Stimulated activated CD4-positive, alpha-beta T cell treated with anti-CD3 and anti-CD28 coated beads, Interleukin-15, amount 100 ng/mL, for 1 hour (primary cell): ENCODE data around the gene MYBL2.
"Not testable (repeated sequence)": the region's sequence is repeated elsewhere in the genome, so short reads cannot be mapped to it uniquely, and the experiment has no call there.

Experiments used
- DNase-seq, 2 donors: peaks; one replicate each; pipeline ENCODE4 v3.0.0-alpha.2; 2020; ENCODE audit warnings: low read depth in 1 of 2, low spot score in 1 of 2

Gene MYBL2

DNA sequence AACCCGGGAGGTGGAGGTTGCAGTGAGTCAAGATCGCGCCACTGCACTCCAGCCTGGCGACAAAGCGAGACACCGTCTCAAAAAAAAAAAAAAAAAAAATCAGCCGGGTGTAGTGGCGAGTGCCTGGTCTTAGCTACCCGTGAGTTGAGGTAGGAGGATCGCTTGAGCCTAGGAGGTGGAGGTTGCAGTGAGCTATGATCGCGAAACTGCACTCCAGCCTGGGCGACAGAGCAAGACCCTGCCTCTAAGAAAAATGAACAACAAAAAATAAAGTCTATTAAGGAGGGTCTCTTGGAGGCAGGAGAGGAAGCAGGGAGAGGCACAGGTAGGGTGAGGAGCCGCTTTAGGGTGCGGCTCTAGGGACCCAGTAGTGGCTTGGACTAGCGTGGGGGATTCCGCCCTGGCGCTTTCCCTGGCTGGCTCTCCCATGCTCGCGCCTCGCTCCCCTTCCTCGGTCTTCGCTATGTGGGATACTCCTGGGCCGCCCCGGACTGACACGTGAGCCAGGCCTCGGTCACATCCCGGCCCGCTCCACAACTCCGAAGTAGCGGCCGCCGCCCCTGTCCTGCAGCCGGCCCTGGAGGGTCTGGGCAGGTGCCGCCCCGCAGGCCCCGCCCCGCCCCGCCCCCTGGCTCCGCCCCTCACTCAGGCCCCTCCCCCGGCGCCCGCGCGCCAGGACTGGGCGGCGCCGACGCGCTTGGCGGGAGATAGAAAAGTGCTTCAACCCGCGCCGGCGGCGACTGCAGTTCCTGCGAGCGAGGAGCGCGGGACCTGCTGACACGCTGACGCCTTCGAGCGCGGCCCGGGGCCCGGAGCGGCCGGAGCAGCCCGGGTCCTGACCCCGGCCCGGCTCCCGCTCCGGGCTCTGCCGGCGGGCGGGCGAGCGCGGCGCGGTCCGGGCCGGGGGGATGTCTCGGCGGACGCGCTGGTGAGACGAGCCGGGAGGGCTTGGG is at the start of gene MYBL2:
TSS of gene MYBL2 (plus strand) at position 739 of the 953 bp plus-strand sequence. CDS start at position 909, 170 bp downstream.
- peak; percentile 53 to 55 for DNase-seq

- no peak for DNase-seq
Measured at GRCh38 chr20:43631598-43631997, 35.3 kb upstream of the MYBL2 start.

- no peak for DNase-seq
Measured at GRCh38 chr20:43636429-43636828, 30.5 kb upstream of the MYBL2 start.

GRCh38 chr20:43642548-43642947 is 24.4 kb upstream of the MYBL2 start:
- DNase-seq = no peak

GRCh38 chr20:43650997-43651525 is 15.9 kb upstream of the MYBL2 start:
- no peak for DNase-seq

GRCh38 chr20:43651650-43652184 is 15.2 kb upstream of the MYBL2 start:
- DNase-seq = not testable (repeated sequence)

DNA sequence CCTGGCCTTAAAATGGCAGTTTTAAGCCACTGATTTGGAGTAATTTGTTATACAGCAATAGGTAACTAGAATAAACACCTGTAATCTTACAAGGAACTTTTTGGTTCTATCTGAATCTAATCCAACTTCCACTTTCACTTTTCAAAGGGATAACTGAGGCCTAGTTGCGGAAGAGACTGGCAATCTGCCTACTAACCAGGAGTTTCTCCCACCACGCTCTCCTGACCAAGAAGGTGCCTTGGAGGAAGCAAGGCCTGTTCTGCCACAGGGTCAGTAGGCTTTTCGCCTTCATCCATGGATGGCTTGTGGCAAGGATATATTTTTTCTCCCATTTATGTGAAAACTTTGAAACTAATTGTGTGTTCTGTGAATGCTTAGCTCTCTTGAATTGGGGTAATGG is 12.9 kb upstream of the MYBL2 start:
- no peak for DNase-seq

GRCh38 chr20:43655176-43655575 is 11.7 kb upstream of the MYBL2 start:
- DNase-seq = not testable (repeated sequence)

DNA sequence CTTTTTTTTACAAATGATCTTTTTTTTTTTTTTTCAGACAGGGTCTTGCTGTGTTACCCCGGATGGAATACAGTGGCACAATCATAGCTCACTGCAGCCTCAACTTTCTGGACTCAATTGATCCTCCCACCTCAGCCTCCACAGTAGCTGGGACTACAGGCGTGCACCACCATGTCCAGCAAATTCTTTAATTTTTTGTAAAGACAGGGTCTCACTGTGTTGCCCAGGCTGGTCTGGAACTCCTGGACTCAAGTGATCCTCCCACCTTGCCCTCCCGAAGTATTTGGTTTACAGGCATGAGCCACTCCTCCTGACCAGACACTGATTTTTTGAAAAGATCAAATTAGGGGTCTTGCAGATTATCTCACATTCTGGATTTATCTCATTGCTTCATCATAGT is 11.0 kb upstream of the MYBL2 start:
- no peak for DNase-seq

- DNase-seq = no peak
Measured at GRCh38 chr20:43658069-43658722, 8.7 kb upstream of the MYBL2 start.

DNA sequence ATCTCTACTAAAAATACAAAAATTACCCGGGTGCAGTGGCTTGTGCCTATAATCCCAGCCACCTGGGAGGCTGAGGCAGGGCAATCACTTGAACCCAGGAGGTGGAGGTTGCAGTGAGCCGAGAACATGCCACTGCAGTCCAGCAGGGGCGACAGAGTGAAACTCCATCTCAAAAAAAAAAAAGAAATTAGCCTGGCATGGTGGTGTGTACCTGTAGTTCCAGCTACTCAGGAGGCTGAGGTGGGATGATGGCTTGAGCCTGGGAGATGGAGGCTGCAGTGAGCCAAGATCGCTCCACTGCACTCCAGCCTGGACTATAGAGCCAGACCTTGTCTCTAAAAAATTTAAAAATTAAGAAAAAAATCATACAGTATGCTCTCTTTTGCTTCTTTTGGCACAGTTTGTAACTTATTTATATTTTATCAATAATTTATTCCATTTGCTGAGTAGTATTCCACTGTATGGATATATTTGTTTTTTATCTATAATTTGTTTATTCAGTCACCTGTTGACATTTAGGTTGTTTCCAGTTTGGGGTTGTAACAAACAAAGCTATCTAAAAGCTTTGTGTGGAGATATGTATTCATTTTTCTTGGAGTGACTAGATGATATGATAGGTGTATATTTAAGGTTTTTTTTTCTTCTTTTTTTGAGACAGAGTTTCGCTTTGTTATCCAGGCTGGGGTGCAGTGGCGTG is 8.0 kb upstream of the MYBL2 start:
- no peak for DNase-seq

GRCh38 chr20:43662943-43663655 is 3.8 kb upstream of the MYBL2 start:
- DNase-seq = no peak

DNA sequence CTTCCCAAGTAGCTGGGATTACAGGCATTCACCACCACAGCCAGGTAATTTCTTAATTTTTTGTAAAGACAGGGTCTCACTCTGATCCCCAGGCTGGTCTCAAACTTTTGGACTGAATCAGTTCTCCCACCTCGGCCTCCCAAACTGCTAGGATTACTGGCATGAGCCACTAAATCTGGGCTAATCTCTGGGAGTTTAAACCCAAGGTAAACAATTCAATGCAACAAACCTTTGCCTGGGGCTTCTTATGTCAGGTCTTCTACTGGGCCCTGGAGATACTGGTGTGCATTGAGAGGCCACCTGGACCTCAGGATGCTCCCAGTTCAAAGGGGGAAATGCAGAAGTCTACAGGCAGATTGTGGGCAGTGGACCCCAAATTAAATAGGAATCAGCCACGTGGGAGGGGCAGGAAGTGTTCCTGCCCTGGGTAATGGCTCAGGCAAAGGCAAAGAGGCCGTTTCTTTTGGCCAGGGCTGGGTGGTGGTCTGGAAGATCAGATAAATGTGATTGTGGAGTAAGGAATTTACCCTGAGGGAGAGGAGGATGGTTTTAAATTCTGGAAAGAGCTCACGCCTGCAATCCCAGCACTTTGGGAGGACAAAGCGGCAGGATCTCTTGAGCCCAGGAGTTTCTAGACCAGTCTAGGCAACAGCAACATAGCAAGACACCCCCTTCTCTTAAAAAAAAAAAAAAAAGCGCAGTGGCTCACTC is 1.3 kb upstream of the MYBL2 start:
- DNase-seq = no peak

GRCh38 chr20:43667341-43668132 is 623 bp downstream of the MYBL2 start:
- no peak for DNase-seq

GRCh38 chr20:43669332-43669731 is 2.4 kb downstream of the MYBL2 start:
- no peak for DNase-seq

GRCh38 chr20:43670423-43670822 is 3.5 kb downstream of the MYBL2 start:
- DNase-seq = no peak

DNA sequence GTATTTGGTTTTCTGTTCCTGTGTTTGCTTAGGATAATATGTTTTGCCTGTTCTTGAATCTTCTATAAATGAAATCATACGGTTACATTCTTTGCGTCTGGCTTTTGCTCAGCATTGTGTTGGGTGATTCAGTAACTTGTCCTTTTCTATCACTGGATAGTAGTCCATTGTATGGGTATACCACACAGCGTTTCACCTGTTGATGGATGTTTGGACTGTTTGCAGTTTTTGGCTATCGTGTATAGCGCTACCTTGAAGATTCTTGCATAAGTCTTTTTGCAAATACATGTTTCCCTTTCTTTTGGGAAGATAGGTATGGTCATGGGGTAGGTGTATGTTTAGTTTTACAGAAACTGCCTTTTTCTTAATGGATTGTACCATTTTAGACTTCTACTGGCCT is 9.5 kb downstream of the MYBL2 start:
- DNase-seq = no peak

DNA sequence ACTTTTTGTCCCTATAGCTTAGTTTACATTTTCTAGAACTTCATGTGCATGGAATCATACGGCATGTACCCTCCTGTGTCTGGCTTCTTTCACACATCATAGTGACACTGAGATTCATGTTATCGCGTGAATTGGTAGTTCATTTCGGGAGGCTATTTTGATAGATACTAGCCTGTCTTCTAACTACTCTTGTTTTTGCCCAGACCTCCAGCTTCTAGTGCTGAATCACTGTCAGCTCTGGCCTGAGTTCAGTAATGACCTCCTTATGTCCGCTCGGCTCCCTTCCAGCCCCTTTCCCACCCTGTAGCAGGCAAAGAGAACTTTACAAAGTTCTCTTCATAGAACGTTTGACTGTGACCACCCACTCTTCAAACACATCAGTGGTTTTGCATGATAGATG is 14.1 kb downstream of the MYBL2 start:
- DNase-seq = no peak

DNA sequence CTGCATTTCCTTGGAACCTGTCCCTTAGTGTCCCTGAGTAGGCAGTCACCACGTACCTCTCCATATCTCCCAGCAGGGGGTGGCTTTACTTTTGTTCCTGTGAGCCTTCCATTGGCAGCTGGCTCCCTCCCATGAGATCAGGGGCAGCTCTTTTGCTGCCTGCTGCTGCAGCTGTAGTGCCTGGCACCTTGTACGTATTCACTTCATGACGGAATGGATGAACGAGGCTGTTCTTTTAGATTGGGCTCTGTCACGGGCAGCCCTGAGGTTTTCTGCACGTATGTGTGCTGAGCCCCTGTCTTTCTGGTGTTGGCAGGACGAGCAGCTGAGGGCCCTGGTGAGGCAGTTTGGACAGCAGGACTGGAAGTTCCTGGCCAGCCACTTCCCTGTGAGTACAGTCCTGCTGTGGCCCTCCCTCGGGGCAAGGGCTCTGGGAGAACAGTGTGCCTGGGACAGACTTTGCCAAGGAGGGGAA is 14.6 kb downstream of the MYBL2 start:
- no peak for DNase-seq
